Measurements from ENCODE around the gene SARDH. TPM values are rescaled to one million over a fixed set of nuclear protein-coding genes. Genes with fewer than 3 reads are reported as not detected.

Gene SARDH
- polyA plus RNA-seq, 1 donor (not counting 4 experiments of a cell fraction or from before 2014, with no cell fraction given): 0.03 TPM

GRCh38 chr9:133783331-133783731, 45.2 kb upstream of the SARDH start:
- no peaks in the 10 kb centered on the region for H3K9me1 ChIP-seq (ENCODE audit: control insufficient read depth, extremely low read depth, insufficient read depth, low read length)
- no peak for DNase-seq (ENCODE audit: low read depth, low spot score)
- H3K27ac ChIP-seq (ENCODE audit: control insufficient read depth, insufficient read depth, low read length): no peak overlapping the region
- H3K9me3 ChIP-seq (ENCODE audit: control insufficient read depth, low read depth, low read length): no peaks in the 10 kb centered on the region
- FAIRE-seq: no peak
- H2AFZ ChIP-seq (ENCODE audit: control insufficient read depth, low read length): no peak overlapping the region
- no peaks in the 10 kb centered on the region for H4K20me1 ChIP-seq (ENCODE audit: control insufficient read depth, extremely low read depth, insufficient read depth, low read length)
- H3K36me3 ChIP-seq (ENCODE audit: control insufficient read depth in 2 of 2, extremely low read depth in 1 of 2, insufficient read depth in 2 of 2, low read length in 2 of 2): peaks cover 32 to 57% of the 10 kb centered on the region in 2 experiments
- H3K9ac ChIP-seq (ENCODE audit: control insufficient read depth, extremely low read depth, insufficient read depth, low read length): no peak overlapping the region
- TF ChIP-seq EZH2 (IDR thresholded peaks at IDR 0.05; ENCODE audit: low read length): no peak
- peak in 1 of 3 experiments; percentile 23 for TF ChIP-seq CTCF (optimal IDR thresholded peaks at IDR 0.05 in 1 of 3, IDR thresholded peaks at IDR 0.05 in 1 of 3, conservative IDR thresholded peaks at IDR 0.05 in 1 of 3; ENCODE audit: extremely low read depth in 1 of 3, insufficient read depth in 2 of 3, low read length in 3 of 3)
- no peak overlapping the region for H3K4me2 ChIP-seq (ENCODE audit: control insufficient read depth, extremely low read depth, insufficient read depth, low read depth, low read length)
- no peaks in the 10 kb centered on the region for H3K79me2 ChIP-seq (ENCODE audit: control insufficient read depth, insufficient read depth, low read length)
- H3K4me1 ChIP-seq (ENCODE audit: control insufficient read depth, extremely low read depth, insufficient read depth, low read length): no peaks in the 10 kb centered on the region
- dilution Hi-C loops (cut with MboI; ENCODE audit: extremely low pct_ligation_motif_present, low sequenced_read_pairs): no loop called here
- no peaks in the 10 kb centered on the region for H3K27me3 ChIP-seq (ENCODE audit: control insufficient read depth, extremely low read depth, insufficient read depth, low read length)
- no peak overlapping the region for H3K4me3 ChIP-seq (ENCODE audit: control insufficient read depth in 2 of 3, extremely low read depth in 1 of 3, insufficient read depth in 2 of 3, low read depth in 1 of 3, low read length in 3 of 3)

- Histone ChIP-seq H4K20me1 (ENCODE audit: control insufficient read depth, extremely low read depth, insufficient read depth, low read length) (no peaks in the 10 kb centered on the region), H3K4me3 (ENCODE audit: control insufficient read depth in 2 of 3, extremely low read depth in 1 of 3, insufficient read depth in 2 of 3, low read depth in 1 of 3, low read length in 3 of 3) (no peak overlapping the region), H3K27ac (ENCODE audit: control insufficient read depth, insufficient read depth, low read length) (no peak overlapping the region), H3K4me2 (ENCODE audit: control insufficient read depth, extremely low read depth, insufficient read depth, low read depth, low read length) (no peak overlapping the region), H3K27me3 (ENCODE audit: control insufficient read depth, extremely low read depth, insufficient read depth, low read length) (no peaks in the 10 kb centered on the region), H3K79me2 (ENCODE audit: control insufficient read depth, insufficient read depth, low read length) (no peaks in the 10 kb centered on the region), H3K9me3 (ENCODE audit: control insufficient read depth, low read depth, low read length) (no peaks in the 10 kb centered on the region), H3K4me1 (ENCODE audit: control insufficient read depth, extremely low read depth, insufficient read depth, low read length) (no peaks in the 10 kb centered on the region), H3K9ac (ENCODE audit: control insufficient read depth, extremely low read depth, insufficient read depth, low read length) (no peak overlapping the region), H3K36me3 (ENCODE audit: control insufficient read depth in 2 of 2, extremely low read depth in 1 of 2, insufficient read depth in 2 of 2, low read length in 2 of 2) (peaks cover 26 to 61% of the 10 kb centered on the region in 2 experiments), H3K9me1 (ENCODE audit: control insufficient read depth, extremely low read depth, insufficient read depth, low read length) (no peaks in the 10 kb centered on the region), H2AFZ (ENCODE audit: control insufficient read depth, low read length) (no peak overlapping the region)
- DNase-seq (ENCODE audit: low read depth, low spot score) (no peak), FAIRE-seq (no peak)
- dilution Hi-C loops (cut with MboI; ENCODE audit: extremely low pct_ligation_motif_present, low sequenced_read_pairs): no loop called here
- TF ChIP-seq CTCF (optimal IDR thresholded peaks at IDR 0.05 in 1 of 3, IDR thresholded peaks at IDR 0.05 in 1 of 3, conservative IDR thresholded peaks at IDR 0.05 in 1 of 3; ENCODE audit: extremely low read depth in 1 of 3, insufficient read depth in 2 of 3, low read length in 3 of 3) (peak; percentile 75 to 80 (median 78)), EZH2 (IDR thresholded peaks at IDR 0.05; ENCODE audit: low read length) (no peak)
These were observed 44.3 kb upstream of the SARDH start for GRCh38 chr9:133782157-133783130.

Data from keratinocyte (primary cell).